IPS DF 4.7 (cell line): ENCODE data around the gene HSPA2.
"Not testable (repeated sequence)": the region's sequence is repeated elsewhere in the genome, so short reads cannot be mapped to it uniquely, and the experiment has no call there.

ENCODE experiments used
- DNase-seq: peaks from one replicate; pipeline ENCODE4 v3.0.0-alpha.2; 2013; ENCODE audit warnings: low spot score; ENCODE audit errors: extremely low read depth

HSPA2 gene

DNA sequence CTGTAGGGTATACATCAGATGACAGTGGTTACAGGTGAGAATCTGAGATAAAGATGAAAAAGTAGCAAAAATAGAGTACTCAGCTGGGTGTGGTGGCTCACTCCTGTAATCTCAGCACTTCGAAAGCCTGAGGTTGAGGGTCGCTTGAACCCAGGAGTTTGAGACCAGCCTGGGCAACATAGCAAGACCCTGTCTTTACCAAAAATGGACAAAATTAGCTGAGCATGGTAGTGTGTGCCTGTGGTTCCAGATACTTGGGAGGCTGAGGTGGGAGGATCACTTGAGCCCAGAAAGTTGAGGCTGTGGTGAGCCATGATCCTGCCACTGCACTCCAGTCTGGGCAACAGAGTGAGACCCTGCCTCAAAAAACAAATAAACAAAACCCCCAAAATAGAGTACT lies 17.7 kb downstream of the HSPA2 start:
- not testable (repeated sequence) for DNase-seq

DNA sequence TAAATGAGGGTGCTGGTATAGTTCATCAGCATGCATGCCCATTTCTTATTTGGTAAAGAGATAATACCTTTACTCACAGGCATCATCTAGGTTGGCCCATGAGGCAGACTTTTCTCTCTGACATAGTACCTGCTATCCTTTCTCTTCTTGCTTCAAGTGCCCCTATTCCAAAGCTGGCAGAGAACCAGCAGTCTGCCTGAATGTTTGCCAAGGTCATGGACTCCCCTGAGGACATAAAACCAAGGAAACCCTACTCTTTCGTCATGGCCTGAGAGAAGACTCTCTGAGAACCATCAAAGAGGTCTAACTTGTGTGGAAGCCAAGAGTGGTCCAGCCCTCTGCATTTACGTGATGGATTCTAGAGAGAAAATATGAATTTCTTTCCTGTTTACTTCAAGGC lies 21.1 kb downstream of the HSPA2 start:
- no peak for DNase-seq

DNA sequence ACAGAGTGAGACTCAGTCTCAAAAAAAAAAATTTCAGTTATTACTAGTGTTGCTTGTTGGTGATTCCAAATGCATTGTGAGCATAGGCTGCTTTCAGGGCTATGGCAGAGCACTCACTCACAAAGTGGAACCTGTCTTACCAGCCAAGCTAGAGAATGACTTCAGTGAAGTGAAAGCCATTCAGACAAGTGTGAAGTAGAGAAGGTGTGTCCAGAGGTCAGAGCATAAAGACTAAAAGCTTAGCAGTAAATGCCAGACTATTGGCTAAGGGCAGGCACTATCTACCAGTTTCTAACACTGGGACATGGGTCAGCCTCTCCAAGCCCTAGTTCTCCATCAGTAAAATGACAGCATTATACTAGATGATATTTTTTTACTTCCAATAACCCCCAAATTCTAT lies 21.9 kb downstream of the HSPA2 start:
- no peak for DNase-seq

DNA sequence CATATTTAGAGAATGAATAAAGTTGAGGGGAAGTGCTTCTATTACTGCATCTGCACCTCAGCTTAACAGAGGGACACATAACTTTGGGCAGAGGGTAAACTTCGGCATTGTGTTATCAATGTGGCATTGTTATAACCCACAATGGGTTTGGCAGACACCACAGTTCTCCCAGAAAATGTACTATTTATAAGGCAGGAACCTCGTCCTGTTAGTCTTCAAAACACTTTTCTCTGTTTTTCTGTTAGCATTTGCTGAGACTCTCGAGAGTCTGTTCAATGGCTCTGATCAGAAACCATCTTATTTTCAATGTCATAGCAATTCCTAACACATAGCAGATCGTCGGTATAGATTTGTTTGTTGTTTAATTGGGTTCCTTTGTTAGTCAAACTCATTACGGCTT lies 23.2 kb downstream of the HSPA2 start:
- DNase-seq, result no peak

DNA sequence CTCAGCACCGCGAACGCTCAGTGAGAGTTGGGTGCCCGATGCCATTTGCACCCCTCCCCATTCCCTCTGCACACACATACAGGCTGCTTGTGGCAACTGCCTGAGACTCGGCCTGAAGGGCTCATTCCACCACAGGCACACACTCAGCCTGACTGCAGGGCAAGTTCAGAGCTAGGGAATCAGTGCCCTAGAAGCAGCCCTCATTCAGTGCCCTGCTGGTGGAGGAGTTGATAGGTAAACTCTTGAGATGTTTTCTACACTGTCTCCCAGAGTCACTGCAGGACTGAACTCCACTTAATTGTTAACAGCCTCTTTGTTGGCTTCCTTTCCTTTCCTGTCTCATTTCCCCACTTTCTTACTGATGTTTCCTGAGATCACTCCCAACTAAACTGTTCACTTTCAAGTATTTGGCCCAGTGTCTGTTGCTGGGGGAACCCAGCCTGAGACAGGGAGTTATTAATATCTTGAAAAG lies 26.1 kb downstream of the HSPA2 start:
- DNase-seq, result no peak

DNA sequence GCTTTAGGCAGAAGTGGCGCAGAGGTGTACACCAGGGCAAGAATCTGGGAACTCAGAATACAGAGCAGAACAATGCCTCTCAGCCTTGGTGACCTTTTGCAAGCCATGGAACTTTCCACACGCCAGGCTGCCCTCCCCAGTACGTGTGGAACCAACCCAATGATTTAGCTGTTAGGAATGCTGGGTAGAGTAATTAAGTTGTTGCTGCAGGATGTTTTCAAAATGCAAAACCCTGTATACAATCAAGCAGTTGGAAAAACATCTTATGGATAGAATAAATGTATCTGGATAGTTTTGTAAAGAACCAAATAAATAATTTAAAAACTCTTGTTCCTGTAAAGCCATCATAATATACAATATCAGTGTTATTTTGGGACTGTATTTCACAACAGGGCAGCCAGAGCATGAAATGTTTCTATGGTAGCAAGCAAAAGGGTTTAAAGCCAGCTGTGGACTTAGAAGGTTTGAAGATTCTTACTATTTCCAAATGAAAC lies 28.6 kb downstream of the HSPA2 start:
- no peak for DNase-seq

DNA sequence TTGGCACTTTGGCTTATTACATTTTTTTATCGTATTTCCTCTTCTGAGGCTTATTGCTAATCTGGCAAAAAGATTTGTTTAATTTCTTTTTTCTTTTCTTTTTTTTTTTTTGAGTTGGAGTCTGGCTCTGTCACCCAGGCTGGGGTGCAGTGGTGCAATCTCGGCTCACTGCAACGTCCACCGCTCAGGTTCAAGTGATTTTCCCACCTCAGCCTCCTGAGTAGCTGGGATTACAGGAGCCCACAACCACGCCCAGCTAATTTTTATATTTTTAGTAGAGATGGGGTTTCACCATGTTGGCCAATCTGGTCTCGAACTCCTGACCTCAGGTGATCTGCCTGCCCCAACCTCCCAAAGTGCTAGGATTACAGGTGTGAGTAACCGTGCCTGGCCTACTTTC lies 29.1 kb downstream of the HSPA2 start:
- DNase-seq, result not testable (repeated sequence)

DNA sequence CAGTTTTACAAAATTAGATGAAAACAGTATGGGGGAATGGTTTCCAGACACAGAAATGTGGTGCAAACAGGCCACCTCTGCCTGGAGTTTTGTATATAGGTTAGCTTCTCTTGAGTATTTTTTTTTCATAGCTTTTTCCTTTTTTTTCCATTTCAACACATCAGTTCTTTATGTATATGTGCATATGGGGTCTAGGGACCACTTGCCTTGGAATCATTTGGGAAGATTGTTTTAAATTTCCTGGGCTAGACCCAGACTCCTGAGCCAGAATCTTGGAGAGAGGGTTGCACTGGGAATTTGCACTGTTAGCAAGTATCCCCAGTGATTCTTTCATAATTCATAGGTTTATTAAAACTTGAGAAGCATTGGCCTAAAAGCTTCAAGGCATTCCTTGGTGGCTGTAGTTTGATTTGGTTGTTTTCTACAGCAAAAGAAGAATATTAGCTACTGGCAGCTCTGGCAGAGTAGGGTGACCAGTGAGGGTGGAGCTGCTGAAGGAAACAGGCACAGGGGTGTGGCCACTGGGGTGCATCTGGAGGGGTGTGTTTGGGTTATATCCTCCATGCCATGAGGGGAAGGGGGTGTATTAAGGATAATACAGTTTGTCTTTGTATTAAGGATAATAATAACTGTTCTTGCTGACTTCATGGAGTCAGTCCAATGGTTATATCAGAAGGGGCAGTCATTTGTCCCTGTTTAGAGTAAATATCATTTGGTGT lies 32.0 kb downstream of the HSPA2 start:
- DNase-seq, result no peak

DNA sequence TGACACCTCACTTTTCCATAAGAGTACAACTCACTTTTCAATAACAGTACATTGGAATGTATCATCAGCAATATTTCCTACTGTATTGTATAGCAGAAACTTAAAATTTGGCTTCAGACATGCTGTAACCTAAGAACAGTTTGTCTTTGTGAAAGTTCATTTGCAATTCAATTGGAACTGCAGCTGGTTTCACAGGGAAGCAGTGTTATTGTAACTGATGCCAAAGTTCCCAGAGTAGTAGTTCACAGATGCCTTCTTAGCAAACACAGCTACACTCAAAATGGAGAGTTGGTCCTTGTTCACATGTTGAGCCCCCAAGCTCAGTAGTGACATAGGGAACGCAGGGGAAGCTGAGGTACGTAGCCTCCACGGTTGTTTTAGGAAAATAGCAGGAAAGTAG lies 32.6 kb downstream of the HSPA2 start:
- peak; percentile 41 for DNase-seq

DNA sequence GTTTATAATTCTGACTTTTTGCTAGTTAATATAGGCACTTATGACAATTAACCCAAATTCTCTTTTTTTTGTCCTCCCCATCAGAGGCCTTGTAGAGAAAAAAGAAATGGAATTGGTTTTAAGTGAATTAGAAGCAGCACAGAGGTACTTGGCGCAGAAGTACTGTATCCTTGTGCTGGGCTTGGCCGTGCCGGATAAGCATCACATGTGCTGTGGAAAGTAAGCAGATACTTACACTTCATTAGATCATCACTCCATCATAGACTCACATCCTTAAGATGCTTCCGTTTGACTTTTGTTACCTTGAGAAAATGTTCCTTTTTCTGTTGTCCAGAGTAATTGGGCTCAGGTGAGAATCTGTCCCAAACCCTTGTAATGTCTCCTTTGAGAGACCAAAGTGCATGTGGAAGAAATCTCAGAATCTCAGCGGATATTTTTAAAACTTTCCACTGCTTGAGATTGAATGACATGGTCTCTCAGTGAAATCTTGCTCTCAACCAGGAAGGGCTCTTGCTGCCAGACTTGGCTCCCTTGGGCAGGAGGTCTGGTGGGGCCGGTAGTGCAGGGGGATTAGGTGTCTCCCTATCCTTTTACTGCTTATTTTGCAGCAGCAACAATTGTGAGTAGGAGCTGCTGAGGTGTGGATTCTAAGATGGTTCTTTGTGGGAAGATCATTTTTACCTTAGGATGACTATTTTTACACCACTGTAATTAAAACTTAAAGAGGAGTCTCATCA lies 34.0 kb downstream of the HSPA2 start:
- DNase-seq, result no peak

DNA sequence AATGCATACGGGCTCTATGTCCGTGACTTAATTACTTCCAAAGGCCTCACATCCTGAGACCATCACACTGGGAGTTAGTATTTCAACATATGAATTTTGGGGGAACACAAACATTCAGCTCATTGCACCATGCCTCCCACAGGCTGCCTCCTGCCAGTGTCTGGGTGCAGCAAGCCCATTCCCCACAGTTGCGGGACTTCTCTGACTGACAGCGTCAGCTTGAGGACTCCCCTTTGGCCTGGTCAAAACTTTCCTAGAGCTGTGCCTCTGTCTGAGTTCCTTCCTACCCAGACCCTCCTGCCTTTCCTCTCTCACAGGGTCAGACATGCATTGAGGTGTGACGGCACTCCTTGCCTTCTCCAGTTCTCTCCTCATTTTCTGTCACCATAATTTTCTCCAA lies 36.7 kb downstream of the HSPA2 start:
- DNase-seq, result no peak

DNA sequence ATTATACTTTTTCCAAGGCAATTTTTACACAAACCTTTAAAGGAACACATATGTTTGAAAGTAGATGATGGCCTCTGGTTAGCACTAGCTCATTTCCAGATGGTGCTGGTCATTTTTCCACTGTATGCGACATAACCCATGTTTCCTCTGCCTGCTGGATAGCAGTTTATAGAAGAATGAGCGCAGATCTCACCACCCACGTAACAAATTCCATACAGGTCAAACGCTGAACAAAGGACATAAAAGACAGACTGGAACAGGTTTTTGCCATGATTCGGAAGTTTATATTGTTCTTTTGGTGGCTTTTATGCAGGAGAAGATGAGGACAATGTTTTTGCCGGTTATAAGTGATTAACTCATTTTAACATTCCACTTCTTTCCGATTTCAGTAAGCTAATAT lies 39.9 kb downstream of the HSPA2 start:
- no peak for DNase-seq

DNA sequence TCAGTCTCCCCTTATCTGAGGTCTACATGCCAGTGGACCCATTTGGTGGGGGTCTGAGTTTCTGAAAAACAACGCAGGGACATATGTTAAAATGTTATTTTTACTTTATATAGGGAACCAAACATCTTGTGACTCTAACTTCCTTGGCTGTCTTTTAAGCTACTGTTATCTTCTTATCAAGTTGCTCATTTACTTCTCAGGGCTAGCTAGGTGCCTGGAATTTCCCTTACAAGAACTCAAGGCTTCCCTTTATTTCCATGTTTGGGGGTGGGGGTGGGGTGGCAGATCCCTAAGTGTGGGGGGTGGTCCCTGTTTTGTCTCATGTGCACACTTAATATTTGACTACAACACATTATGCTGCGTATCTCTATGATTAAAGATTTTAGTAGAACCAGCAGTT lies 40.8 kb downstream of the HSPA2 start:
- DNase-seq, result no peak

DNA sequence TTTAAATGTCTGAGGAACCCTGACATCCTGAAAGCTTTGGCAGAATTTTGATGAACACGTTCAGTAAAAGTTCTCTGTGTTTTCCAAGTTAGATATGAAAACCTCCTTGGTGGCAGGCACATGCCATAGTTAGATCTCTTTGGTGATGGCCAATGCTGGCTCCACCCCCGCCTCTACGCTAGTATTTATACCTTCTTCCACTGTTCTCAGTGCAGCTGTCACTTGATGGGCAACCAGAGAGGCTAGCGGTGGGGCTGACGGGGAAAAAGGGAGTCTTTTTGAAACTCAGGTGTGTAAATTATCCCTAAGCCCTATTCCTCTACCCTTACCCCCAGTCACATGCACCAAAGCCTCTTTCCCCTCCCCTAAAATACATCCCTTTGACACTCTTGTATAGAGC lies 41.3 kb downstream of the HSPA2 start:
- DNase-seq, result no peak

DNA sequence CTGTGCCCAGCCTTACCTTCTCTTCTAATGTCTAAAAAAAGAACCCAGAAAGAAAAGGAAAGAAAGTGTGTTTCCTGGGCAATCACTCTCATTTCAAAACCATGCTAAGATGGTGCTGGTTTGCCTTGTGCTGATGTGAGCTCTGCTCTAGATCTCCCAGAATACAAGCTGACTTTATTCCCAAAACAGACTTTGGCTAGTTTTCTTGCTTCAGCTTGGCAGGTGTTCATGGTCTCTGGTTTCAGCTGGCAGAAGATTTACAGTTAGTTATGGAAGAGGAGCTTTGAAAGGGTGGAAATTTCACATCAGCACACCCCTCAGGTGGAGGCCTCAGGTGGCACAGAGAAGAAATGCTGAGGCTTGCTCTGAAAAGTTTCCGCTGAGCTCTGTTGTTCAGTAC lies 43.6 kb downstream of the HSPA2 start:
- DNase-seq, result no peak

DNA sequence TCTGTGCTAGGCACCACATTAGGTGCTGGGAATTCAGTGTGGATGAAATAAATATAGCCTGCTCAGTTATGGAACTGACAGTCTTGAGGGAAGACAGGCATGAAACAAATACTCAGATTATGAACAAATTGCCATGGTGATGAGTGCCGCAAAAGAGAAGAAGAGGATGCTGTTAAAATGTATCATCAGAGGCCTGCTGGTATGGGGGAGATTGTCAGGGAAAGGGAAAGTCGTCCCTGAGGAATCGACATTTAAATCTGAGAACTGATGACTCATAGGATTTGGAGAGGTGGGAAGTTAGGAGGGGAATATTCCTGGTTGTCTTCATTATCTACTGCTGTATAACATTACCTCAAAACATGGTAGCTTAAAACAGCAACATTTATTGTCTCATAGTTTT lies 51.3 kb downstream of the HSPA2 start:
- no peak for DNase-seq
